PC-3 (cell line): ENCODE measurements around the gene ERN2. TPM values are rescaled to one million over a fixed set of nuclear protein-coding genes. Genes with fewer than 3 reads are reported as not detected.

Source experiments
- ATAC-seq: fragments of 200-7000 bp; cut with Tn5 transposase; 2 replicates; pipeline ENCODE4 v1.9.1; 2020; ENCODE audit warnings: mild to moderate bottlenecking, moderate library complexity
- BruUV-seq: library from RNA; stranded (reverse); fragments of 400-500 nt; replicated peaks from 2 replicates; lab custom pipeline; 2021; lab: Mats Ljungman, UMichigan
- CTCF ChIA-PET: fragments of 300-600 bp; sonication (Branson Sonifier 250); formaldehyde crosslinking; loops from one replicate; lab custom pipeline; 2022; ENCODE audit warnings: antibody characterized with exemption; lab: Charles Lee
- POLR2A ChIA-PET: fragments of 300-600 bp; sonication (Branson Sonifier 250); formaldehyde crosslinking; loops from one replicate; lab custom pipeline; 2022; ENCODE audit warnings: antibody characterized with exemption; ENCODE audit not compliant: unreplicated experiment; lab: Charles Lee
- DNase-seq: peaks from one replicate; pipeline ENCODE4 v3.0.0-alpha.2; 2015
- H2AFZ ChIP-seq: fragments of 300-600 bp; sonication (generic); 2 replicates; pipeline ENCODE4 v1.6.0; 2016; ENCODE audit warnings: antibody characterized with exemption, low read length
- H3F3A ChIP-seq: fragments of 300-600 bp; sonication (generic); one replicate; pipeline ENCODE4 v1.6.0; 2017; ENCODE audit warnings: antibody characterized with exemption, low read length, control low read depth, mild to moderate bottlenecking; ENCODE audit not compliant: unreplicated experiment
- H3K27ac ChIP-seq: fragments of 300-600 bp; sonication (generic); 2 replicates; pipeline ENCODE4 v1.5.1; 2016; ENCODE audit warnings: mild to moderate bottlenecking, low read length
- H3K27me3 ChIP-seq: fragments of 300-600 bp; sonication (generic); 2 replicates; pipeline ENCODE4 v1.6.1; 2016; ENCODE audit warnings: low read length, mixed read lengths
- H3K36me3 ChIP-seq: fragments of 300-600 bp; sonication (generic); 2 replicates; pipeline ENCODE4 v1.6.1; 2016; ENCODE audit warnings: low read depth, mixed run types, low read length, mixed read lengths
- H3K4me1 ChIP-seq: fragments of 300-600 bp; sonication (generic); 2 replicates; pipeline ENCODE4 v1.5.1; 2016; ENCODE audit warnings: low read length; ENCODE audit not compliant: insufficient read depth
- H3K4me2 ChIP-seq: fragments of 300-600 bp; sonication (generic); 2 replicates; pipeline ENCODE4 v1.6.0; 2016; ENCODE audit warnings: low read length
- H3K4me3 ChIP-seq: fragments of 300-600 bp; sonication (generic); 2 replicates; pipeline ENCODE4 v1.5.1; 2016; ENCODE audit warnings: mild to moderate bottlenecking, low read length, mixed read lengths
- H3K79me2 ChIP-seq: fragments of 300-600 bp; sonication (generic); 2 replicates; pipeline ENCODE4 v1.6.1; 2017; ENCODE audit warnings: low read length, mixed read lengths
- H3K9ac ChIP-seq: fragments of 300-600 bp; sonication (generic); 2 replicates; pipeline ENCODE4 v1.6.0; 2016; ENCODE audit warnings: mild to moderate bottlenecking, low read length
- H3K9me2 ChIP-seq: fragments of 300-600 bp; sonication (generic); replicated peaks from 2 replicates; pipeline ENCODE4 v1.6.1; 2016; ENCODE audit warnings: mixed run types, low read length, mixed read lengths
- H3K9me3 ChIP-seq: fragments of 300-600 bp; sonication (generic); 2 replicates; pipeline ENCODE4 v1.6.1; 2016; ENCODE audit warnings: low read length, mixed read lengths
- H4K20me1 ChIP-seq: fragments of 300-600 bp; sonication (generic); 2 replicates; pipeline ENCODE4 v1.6.1; 2016; ENCODE audit warnings: low read length, mixed read lengths
- EZH2 ChIP-seq: fragments of 300-600 bp; sonication (generic); IDR thresholded peaks from one replicate; pipeline ENCODE4 v1.6.1; 2017; ENCODE audit warnings: antibody characterized with exemption, mild to moderate bottlenecking, low read length; ENCODE audit not compliant: unreplicated experiment
- EZH2phosphoT487 ChIP-seq: fragments of 300-600 bp; sonication (generic); IDR thresholded peaks from 2 replicates; pipeline ENCODE4 v1.6.1; 2018; ENCODE audit warnings: mild to moderate bottlenecking, antibody characterized with exemption, low read length, borderline replicate concordance
- intact Hi-C: fragments of 100-400 bp; cut with micrococcal nuclease; formaldehyde crosslinking; loops from 2 replicates; pipeline ENCODE4 v1.9.0; 2023
- total RNA-seq: library from RNA; depleted of rRNA; stranded (reverse); fragments of >200 nt; gene quantifications from 2 replicates; pipeline ENCODE4 v1.2.3, GENCODE V29; 2014
- TF ChIP-seq, protein P1 (sequence below): fragments of 300-600 bp; sonication (generic); conservative IDR thresholded peaks from 2 replicates; pipeline ENCODE4 v1.5.1; 2017; ENCODE audit warnings: antibody characterized with exemption, low read depth, mild to moderate bottlenecking, low read length

Gene ERN2
- total RNA-seq, 1 experiment from 2014 or later, result not detected

DNA sequence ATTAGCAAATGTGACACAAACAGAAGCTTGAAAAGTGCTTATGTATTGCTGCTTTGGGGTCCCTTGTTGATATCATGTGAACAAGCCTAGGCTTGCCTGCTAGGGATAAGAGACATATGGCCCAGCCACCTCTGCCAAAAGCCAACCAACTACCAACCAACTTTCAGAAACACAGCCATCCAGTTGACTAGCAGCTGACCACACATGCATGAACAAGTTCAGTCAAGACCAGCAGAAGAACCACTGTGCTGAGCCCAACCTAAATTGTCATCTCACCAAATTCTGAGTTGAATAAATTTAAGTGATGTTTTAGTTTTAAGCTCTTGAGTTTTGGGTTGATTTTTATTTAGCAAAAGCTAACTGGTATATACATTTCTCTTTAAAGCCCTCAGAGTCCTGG lies 3.5 kb downstream of the ERN2 start:
- BruUV-seq, result no TSS peak
- Histone ChIP-seq H4K20me1 (no peaks in the 10 kb centered on the region), H3K4me2 (no peak overlapping the region), H3K9me2 (no peaks in the 10 kb centered on the region), H3K27me3 (no peaks in the 10 kb centered on the region), H3K79me2 (no peaks in the 10 kb centered on the region), H3F3A (no peaks in the 10 kb centered on the region), H2AFZ (no peak overlapping the region), H3K4me3 (no peak overlapping the region), H3K4me1 (no peaks in the 10 kb centered on the region), H3K27ac (no peak overlapping the region), H3K9me3 (no peaks in the 10 kb centered on the region), H3K36me3 (no peaks in the 10 kb centered on the region), H3K9ac (no peak overlapping the region)
- intact Hi-C loops, result no loop called here
- no peak for ATAC-seq
- POLR2A ChIA-PET, result no interaction called here
- CTCF ChIA-PET, result no interaction called here
- TF ChIP-seq EZH2phosphoT487 (no peak), EZH2 (no peak)
- TF ChIP-seq, protein P1, sequence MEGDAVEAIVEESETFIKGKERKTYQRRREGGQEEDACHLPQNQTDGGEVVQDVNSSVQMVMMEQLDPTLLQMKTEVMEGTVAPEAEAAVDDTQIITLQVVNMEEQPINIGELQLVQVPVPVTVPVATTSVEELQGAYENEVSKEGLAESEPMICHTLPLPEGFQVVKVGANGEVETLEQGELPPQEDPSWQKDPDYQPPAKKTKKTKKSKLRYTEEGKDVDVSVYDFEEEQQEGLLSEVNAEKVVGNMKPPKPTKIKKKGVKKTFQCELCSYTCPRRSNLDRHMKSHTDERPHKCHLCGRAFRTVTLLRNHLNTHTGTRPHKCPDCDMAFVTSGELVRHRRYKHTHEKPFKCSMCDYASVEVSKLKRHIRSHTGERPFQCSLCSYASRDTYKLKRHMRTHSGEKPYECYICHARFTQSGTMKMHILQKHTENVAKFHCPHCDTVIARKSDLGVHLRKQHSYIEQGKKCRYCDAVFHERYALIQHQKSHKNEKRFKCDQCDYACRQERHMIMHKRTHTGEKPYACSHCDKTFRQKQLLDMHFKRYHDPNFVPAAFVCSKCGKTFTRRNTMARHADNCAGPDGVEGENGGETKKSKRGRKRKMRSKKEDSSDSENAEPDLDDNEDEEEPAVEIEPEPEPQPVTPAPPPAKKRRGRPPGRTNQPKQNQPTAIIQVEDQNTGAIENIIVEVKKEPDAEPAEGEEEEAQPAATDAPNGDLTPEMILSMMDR, result no peak
- no peak for DNase-seq

DNA sequence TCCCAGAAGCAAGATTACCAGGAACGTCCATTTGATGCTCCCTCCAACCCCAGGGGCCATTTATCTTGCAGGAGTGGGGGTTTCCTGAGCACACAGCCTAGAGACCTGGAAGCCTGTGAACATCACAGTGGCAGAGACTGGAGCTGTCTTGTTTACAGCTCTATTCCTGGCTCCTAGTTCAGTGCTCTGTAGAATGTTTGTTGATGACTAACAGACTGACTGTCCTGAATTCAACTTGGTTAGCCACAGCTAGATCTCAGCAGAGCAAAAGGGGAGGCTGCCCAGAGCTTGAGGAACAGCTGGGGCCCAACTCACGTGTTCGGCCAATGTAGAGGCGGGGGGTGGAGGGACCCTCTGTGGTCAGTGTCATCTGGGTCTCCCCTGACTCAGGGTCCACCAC lies 6.6 kb downstream of the ERN2 start:
- H2AFZ ChIP-seq, result no peak overlapping the region
- CTCF ChIA-PET, result no interaction called here

DNA sequence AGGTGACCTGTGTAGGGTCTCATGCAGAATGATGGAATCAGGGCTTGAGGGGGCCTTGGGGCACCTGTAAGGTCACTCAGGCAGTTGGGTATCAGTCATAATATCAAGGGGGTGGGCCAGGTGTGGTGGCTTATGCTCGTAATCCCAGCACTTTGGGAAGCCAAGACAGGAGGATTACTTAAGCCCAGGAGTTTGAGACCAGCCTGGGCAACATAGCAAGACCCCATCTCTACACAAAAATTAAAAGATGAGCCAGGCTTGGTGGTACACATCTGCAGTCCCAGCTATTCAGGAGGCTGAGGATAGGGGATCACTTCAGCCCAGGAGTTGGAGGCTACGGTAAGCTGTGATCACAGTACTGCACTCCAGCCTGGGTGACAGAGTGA lies 7.5 kb downstream of the ERN2 start:
- no peak overlapping the region for H2AFZ ChIP-seq
- intact Hi-C loops, result no loop called here
- no peaks in the 10 kb centered on the region for H3K4me1 ChIP-seq
- ATAC-seq, result no peak
- DNase-seq, result no peak
- H4K20me1 ChIP-seq, result no peaks in the 10 kb centered on the region
- H3K27me3 ChIP-seq, result no peaks in the 10 kb centered on the region
- no peak overlapping the region for H3K4me2 ChIP-seq
- H3K79me2 ChIP-seq, result no peaks in the 10 kb centered on the region
- H3K27ac ChIP-seq, result no peak overlapping the region
- H3K4me3 ChIP-seq, result no peak overlapping the region
- POLR2A ChIA-PET, result no interaction called here
- CTCF ChIA-PET, result no interaction called here
- H3K36me3 ChIP-seq, result no peaks in the 10 kb centered on the region
- BruUV-seq, result no TSS peak
- H3F3A ChIP-seq, result no peaks in the 10 kb centered on the region
- H3K9ac ChIP-seq, result no peak overlapping the region
- H3K9me2 ChIP-seq, result no peaks in the 10 kb centered on the region
- no peak for TF ChIP-seq EZH2
- TF ChIP-seq EZH2phosphoT487, result no peak
- TF ChIP-seq, protein P1, result no peak
- no peaks in the 10 kb centered on the region for H3K9me3 ChIP-seq

More for the DNA sequence above, 6.6 kb downstream of the ERN2 start:
- Histone ChIP-seq H3K36me3 (no peaks in the 10 kb centered on the region), H3K27ac (no peak overlapping the region), H4K20me1 (no peaks in the 10 kb centered on the region), H3K9ac (no peak overlapping the region), H3K4me3 (no peak overlapping the region), H3K9me2 (no peaks in the 10 kb centered on the region), H3K79me2 (no peaks in the 10 kb centered on the region), H3F3A (no peaks in the 10 kb centered on the region), H3K4me2 (no peak overlapping the region), H3K4me1 (no peaks in the 10 kb centered on the region), H3K27me3 (no peaks in the 10 kb centered on the region), H3K9me3 (no peaks in the 10 kb centered on the region)
- TF ChIP-seq EZH2 (no peak), EZH2phosphoT487 (no peak)
- TF ChIP-seq, protein P1, result no peak
- ATAC-seq (no peak), DNase-seq (no peak)
- POLR2A ChIA-PET, result no interaction called here
- intact Hi-C loops, result no loop called here
- no TSS peak for BruUV-seq
